RPMI7951 (cell line): ENCODE results near the gene OR51F2. TPM values are rescaled to one million over a fixed set of nuclear protein-coding genes. Genes with fewer than 3 reads are reported as not detected.
"Not testable (repeated sequence)": the region's sequence is repeated elsewhere in the genome, so short reads cannot be mapped to it uniquely, and the experiment has no call there.

Experiments
- DNase-seq: peaks from one replicate; pipeline ENCODE4 v3.0.0-alpha.2; 2012; ENCODE audit warnings: low read depth
- total RNA-seq: library from RNA; depleted of rRNA; stranded (reverse); fragments of >200 nt; shearing (Covaris generic); gene quantifications from 2 replicates; pipeline ENCODE4 v1.2.3, GENCODE V29; 2014; rRNA removed

The OR51F2 gene, protein sequence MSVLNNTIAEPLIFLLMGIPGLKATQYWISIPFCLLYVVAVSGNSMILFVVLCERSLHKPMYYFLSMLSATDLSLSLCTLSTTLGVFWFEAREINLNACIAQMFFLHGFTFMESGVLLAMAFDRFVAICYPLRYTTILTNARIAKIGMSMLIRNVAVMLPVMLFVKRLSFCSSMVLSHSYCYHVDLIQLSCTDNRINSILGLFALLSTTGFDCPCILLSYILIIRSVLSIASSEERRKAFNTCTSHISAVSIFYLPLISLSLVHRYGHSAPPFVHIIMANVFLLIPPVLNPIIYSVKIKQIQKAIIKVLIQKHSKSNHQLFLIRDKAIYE
- not detected in 2 replicates for total RNA-seq

GRCh38 chr11:4821021-4821420, at the start of gene OR51F2:
Gene OR51F2 (plus strand): TSS chr11:4821321. CDS start chr11:4821422, 101 bp downstream.
- no peak for DNase-seq

DNA sequence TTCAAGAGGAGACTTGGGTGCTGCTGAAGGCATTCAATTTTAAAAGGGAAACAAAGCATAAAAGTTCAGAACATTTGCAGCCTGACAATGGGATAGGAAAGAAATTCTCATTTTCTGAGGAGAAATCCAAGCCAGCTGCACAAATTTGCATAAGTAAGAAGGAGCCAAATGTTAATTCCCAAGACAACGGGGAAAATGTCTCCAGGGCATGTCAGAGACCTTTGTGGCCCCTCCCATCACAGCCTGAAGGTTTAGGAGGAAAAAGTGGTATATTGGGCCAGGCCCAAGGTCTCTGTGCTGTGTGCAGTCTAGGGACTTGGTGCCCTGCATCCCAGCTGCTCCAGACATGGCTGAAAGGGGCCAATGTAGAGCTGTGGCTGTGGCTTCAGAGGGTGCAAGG, 38.7 kb upstream of the OR51F2 start:
- DNase-seq: no peak

DNA sequence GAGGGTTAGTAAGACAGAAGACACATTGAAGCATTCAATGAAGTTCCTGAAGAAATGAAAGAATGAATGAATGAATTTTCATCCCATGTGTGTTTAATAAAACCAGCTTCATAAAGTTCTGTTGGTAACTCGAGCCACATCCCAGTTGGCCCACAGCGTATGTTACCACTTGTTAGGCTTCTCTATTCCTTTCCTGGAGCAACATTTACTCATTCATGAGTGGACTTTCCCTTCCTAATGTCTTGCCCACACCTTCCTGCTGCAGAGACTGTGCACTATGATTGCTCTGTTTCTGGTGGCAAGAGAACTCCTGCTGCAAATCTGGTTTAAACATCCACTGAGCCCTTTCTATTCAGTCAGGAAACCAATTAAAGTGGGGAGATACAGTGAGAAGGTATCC, 23.9 kb upstream of the OR51F2 start:
- no peak for DNase-seq

DNA sequence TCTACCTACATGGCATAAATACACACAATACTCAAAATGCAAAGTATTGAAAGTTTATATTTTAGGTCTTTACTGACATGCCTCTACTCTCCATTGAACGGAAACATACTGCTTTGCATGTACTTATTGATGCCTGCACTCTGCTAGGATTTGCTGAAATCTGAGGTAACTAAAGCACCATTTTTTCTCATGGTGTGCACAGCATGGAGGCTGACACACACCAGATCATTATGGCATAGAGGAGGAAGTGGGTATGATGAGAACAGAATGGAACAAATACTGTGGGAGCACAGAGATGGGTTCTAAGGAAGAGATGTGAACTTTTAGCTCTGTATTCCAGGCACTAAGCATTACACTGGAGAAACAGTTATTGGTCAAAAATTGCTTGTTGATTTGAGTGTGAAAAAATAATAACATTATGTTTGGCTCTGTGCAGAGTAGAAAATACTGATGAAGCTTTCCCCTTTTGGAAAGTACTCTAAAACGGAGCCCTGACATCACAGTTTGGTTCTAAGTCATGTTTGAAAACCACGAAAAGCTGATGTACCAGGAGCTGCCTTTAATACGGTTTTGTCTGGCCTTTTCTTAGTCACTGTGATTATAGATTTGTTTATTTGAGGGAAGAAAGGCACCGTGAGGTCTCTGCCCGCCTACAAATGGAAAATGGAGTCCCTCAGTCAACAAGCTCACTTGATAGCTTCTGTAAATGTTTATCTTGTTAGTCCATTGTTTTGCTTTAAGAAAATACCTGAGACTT, 22.5 kb upstream of the OR51F2 start:
- DNase-seq: no peak

- DNase-seq: not testable (repeated sequence)
These were observed 19.8 kb upstream of the OR51F2 start for GRCh38 chr11:4801316-4801715.

DNA sequence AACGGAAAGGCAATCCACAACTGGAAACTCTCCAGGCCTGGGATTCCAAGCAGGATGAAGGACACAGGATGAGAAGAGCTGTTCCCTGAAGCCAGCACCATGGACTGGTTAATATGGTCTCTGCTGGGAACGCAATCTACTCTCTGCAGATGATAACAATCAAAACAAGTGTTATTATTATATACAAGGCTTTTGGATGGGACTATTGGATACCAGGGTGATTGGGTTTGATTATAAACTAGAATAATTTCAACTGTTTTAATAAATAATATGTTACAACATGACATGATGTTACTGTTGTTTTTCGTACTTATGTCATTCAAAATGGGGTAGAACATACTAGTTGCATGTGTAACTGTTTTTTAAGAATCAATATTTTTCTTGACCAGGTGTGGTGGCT, 16.8 kb upstream of the OR51F2 start, which contains the start of gene OR52R1:
TSS of gene OR52R1 (minus strand) at position 101 of the 400 bp plus-strand sequence. CDS start at position 101, 0 bp downstream.
- DNase-seq: no peak

DNA sequence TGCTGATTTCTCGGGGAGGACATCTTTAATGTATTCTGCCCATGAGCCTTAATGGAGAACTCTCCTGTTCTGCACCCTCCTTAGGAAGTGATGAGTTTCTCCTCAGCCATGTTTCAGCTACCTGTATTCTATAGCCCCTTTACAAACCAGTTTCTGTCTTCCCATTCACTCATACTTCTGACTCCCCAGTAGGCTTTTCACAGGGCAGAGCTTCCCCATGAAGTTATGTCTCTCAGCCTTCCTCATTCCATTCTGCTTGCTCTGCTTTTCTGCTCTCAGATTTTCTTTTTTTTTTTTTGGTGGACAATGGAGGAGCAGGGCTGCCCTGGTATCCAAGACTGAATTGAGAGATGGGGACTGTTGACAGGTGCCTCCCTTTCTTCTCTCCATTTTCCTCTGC, 12.6 kb upstream of the OR51F2 start:
- no peak for DNase-seq

- no peak for DNase-seq
These were observed 11.9 kb upstream of the OR51F2 start for GRCh38 chr11:4809246-4809645.

DNA sequence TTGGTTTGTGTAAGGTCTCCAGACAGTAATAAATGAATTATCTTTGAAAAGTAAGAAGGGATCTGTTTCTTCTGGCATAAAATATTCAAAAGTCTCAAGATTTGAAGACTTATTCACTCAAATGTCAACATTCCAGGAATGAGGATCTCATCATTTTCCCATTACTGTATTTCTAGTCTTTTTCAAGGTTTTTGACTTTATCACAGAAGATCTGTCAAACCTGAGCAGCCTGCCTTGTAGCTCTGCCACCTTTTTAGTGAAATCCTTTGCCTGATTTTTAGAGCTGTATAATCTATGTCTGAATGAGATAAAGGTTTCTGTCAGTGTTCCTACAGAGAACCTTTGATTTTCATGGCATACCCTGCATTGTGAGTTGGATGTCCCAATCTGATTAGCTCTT, 4.0 kb downstream of the OR51F2 start:
- no peak for DNase-seq

DNA sequence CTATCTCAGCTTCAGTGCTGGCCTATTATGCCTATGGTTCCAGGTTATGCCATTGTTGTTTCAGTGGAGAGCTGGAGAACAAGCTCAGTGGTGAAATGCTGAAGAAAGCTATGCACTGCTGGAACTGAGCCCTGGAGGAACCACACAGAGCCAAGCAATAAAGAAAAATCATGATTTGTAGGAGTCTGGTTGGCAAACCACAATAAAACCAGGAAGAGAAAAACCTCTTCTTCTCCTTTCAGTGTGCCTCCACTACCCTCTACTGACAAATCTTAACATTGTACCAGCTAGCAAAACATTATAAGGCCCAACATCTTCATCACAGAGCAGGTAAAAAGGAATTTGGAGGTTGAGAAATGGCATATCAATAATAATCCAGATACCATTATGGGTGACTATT, 5.3 kb downstream of the OR51F2 start:
- DNase-seq: no peak

- no peak for DNase-seq
These were observed 9.2 kb downstream of the OR51F2 start for GRCh38 chr11:4830346-4830745.

GRCh38 chr11:4830909-4831308, 9.8 kb downstream of the OR51F2 start:
- DNase-seq: no peak

GRCh38 chr11:4839851-4840549, 18.9 kb downstream of the OR51F2 start:
- no peak for DNase-seq

DNA sequence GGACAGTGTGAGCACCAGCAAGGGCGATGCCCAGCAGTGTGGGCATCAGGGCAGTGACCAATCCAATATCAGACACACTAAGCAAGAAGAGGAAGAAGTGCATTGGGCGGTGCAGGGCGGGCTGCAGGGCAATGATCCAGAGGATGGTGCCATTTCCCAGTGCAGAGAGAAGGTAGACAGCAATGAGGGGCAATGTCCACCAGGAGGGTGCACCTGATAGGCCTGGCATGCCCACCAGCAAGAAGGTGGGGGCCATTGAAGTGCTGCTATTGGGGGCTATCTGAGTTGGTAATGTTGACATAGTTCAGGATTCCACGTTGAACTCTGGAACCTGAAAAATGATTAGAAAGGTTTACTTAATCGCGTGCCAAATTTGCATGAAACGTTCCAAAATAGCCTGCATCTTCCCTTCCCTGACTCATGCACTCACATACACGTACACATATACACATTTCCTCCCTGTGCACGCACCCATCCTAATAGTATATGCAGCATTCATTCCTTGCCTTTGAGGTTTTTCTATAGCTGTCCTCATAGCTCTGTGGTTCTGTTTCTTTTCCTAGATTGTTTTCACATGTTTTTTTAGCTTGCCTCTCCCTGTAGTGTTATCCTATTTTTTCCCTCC, 27.9 kb downstream of the OR51F2 start, which contains the start of gene OR51S1:
TSS of gene OR51S1 (minus strand) at position 301 of the 625 bp plus-strand sequence. CDS start at position 301, 0 bp downstream.
- no peak for DNase-seq

- DNase-seq: no peak
These were observed 29.9 kb downstream of the OR51F2 start for GRCh38 chr11:4851033-4851432.

DNA sequence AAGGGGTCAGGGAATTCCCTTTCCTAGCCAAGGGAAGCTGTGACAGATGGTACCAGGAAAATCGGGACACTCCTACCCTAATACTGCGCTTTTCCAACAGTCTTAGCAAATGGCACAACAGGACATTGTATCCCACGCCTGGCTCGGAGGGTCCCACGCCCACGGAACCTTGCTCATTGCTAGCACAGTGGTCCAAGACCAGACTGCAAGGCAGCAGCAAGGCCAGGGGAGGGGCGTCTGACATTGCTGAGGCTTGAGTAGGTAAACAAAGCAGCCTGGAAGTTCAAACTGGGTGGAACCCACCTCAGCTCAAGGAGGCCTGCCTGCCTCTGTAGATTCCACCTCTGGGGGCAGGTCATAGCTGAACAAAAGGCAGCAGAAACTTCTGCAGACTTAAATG, 33.2 kb downstream of the OR51F2 start:
- DNase-seq: not testable (repeated sequence)

DNA sequence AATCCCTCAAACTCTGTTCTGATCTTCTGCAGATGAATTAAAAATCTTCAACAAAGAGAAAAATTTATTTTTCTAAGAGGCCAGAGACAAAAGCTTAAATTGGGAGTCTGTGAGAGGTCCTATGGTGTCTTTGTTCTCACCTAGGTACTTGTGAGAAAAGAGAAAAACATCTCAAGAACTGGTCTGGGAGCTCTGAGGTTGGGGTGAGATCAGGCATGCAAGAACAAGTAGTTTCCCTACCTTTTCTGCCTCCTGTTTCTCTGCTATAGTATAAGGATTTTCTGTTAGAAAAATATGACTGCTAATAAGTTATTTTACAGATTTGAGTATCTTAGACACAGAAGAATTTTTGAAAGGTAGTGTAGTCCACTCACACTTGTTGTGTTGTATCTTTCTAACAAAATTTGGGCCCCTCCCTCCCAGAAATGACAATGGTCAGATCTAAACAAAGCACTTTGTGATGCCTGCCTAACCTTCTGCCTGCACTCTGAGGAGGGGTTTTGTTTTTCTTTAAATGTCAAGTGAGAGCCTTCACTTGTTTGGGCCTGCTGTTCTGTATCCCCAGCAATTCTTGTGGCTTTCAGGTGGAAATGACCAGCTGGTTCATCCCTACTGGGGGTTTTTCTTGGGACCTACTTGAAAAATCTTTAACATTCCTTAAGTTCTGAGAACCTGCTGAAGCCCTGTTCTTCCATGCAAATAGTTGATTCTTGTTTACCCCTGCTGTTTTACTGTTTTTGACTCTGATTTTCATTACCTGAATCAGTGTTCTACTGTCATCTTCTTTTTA, 41.5 kb downstream of the OR51F2 start:
- DNase-seq: no peak

GRCh38 chr11:4863876-4864275, 42.8 kb downstream of the OR51F2 start:
- no peak for DNase-seq

GRCh38 chr11:4865855-4866254, 44.7 kb downstream of the OR51F2 start:
- no peak for DNase-seq
